Motor neuron (in vitro differentiated cells): Measurements from ENCODE around the gene ZSWIM9. TPM values are rescaled to one million over a fixed set of nuclear protein-coding genes. Genes with fewer than 3 reads are reported as not detected.

Source experiments
- ATAC-seq, 8 experiments: fragments of 200-7000 bp; cut with Tn5 transposase; replicated peaks in 6 of 8; 2 replicates each; pipeline ENCODE4 v1.8.0; 2021; ENCODE audit warnings: mild to moderate bottlenecking in 8 of 8, moderate library complexity in 8 of 8
- H3K27ac ChIP-seq, 2 donors: fragments of 250-450 bp; sonication (Bioruptor Pico); 2 replicates each; pipeline ENCODE4 v1.9.0; 2021; ENCODE audit warnings: antibody characterized with exemption in 2 of 2, mild to moderate bottlenecking in 2 of 2, moderate library complexity in 1 of 2
- H3K4me1 ChIP-seq, 2 donors: fragments of 250-450 bp; sonication (Bioruptor Pico); replicated peaks in 1 of 2; 2 replicates each; pipeline ENCODE4 v1.6.1; 2021; ENCODE audit warnings: antibody characterized with exemption in 2 of 2, mild to moderate bottlenecking in 2 of 2, moderate library complexity in 1 of 2
- H3K4me3 ChIP-seq, 5 donors: fragments of 250-450 bp; sonication (Bioruptor Pico); 2 replicates each; pipeline ENCODE4 v1.9.0; 2021; ENCODE audit warnings: antibody characterized with exemption in 5 of 5, mild to moderate bottlenecking in 5 of 5, moderate library complexity in 4 of 5
- WGBS, 10 experiments: fragments of 450-650 bp; shearing (Covaris generic); methylation state at CpG; one replicate each; pipeline ENCODE4 v1.0.0; 2022; 5-methylcytosine and 5-hydroxymethylcytosine counted together
- in situ Hi-C, 9 experiments: fragments of 400-800 bp; cut with MboI; loops; one replicate each; pipeline ENCODE4 v1.15.0; 2021; ENCODE audit warnings: low sequenced_read_pairs in 9 of 9, low pct_unique_long_range_greater_than_20kb in 2 of 9; ENCODE audit not compliant: unreplicated experiment in 9 of 9
- total RNA-seq, 8 experiments: library from RNA; unstranded; fragments of 300-600 nt; gene quantifications; 2 replicates each; pipeline versions ENCODE4 v1.2.3 to v1.2.4, GENCODE V29; 2022

Gene ZSWIM9
- total RNA-seq, 8 experiments from 2014 or later = 1.1 to 3.9 (median 2.4) TPM

DNA sequence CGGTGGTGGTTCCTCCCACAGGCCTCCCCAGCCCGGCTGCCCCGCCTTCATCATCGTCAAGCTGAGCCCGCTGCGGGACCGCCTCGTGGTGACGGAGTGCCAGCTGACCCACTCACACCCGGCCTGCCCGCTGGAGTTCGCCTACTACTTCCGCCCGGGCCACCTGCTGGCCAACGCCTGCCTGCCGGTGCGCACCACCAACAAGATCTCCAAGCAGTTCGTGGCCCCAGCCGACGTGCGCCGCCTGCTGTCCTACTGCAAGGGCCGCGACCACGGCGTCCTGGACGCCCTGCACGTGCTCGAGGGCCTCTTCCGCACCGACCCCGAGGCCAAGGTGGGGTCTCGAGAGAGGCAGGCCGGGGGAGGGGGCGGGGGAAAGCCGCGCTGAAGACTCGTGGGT, 12.0 kb downstream of the ZSWIM9 start:
- WGBS, 10 experiments = 88 to 97% methylated on average over 3 to 16 of the region's 38 CpGs; no CpG with 5 or more reads in 8 of the 10 experiments
- in situ Hi-C loops = no loop called here
- H3K27ac ChIP-seq = no peak overlapping the region
- no peaks in the 10 kb centered on the region for H3K4me1 ChIP-seq
- no peak overlapping the region for H3K4me3 ChIP-seq
- ATAC-seq = no peak

DNA sequence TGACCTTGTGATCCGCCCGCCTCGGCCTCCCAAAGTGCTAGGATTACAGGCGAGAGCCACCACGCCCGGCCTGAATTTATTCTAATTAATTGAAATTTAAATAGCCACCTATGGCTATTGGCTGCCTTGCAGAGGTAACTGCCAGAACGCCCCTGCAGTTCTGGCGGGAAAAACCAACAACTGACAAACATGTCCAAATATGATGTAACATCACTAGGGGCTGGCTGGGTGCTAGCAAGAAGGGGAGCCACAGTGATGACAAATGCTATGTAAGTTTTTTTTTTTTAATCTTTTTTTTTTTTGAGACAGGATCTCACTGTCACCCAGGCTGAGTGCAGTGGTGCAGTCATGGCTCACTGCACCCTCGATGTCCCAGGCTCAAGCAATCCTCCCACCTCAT, 12.9 kb downstream of the ZSWIM9 start:
- in situ Hi-C loops = no loop called here
- 96 to 100% (median 100%) methylated on average over 1 to 3 of the region's 9 CpGs; no CpG with 5 or more reads in 6 of the 10 experiments for WGBS, 10 experiments
- Histone ChIP-seq H3K4me3 (no peak overlapping the region), H3K27ac (no peak overlapping the region), H3K4me1 (no peaks in the 10 kb centered on the region)
- no peak for ATAC-seq

DNA sequence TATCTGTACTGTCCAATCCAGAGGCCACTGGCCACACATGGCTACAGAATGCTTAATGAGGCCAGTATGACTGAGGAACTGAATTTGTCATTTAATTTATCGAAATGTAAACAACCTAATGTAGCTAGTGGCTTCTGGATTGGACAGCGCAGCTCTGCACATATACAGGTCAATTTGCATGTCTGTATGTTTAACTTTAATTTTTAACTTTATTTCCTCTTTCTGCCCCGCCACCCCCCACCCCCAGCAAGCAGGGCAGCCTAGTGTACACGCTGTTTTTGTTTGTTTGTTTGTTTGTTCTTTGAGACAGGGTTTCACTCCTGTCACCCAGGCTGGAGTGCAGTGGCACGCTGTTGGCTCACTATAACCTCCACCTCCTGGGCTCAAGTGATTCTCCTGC, 15.5 kb downstream of the ZSWIM9 start:
- Histone ChIP-seq H3K4me1 (no peaks in the 10 kb centered on the region), H3K4me3 (no peak overlapping the region), H3K27ac (no peak overlapping the region)
- no peak for ATAC-seq
- WGBS, 10 experiments = 82 to 100% (median 90%) methylated on average over 1 to 3 of the region's 5 CpGs; no CpG with 5 or more reads in 3 of the 10 experiments
- in situ Hi-C loops = no loop called here

DNA sequence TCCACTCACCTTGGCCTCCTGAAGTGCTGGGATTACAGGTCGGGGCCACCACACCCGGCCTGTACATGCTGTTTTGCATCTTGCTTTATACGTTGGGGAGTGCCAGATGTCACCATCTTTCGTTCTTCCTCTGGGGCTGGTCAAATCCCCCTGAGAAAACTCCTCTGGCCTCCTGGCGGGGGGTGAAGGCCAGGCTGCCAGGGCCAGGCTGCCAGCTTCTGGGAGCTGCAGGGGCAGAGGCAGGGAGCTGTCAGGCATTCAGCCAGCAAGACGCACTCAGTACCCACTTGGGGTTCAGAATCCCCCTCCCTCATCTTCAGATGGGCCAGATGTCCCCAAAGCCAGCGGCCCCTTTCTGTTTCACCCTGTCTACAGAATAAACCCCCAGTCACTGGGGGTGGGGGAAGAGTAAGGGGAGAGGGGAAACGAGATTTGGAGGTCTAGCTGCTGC, 16.1 kb downstream of the ZSWIM9 start:
- in situ Hi-C loops = no loop called here
- Histone ChIP-seq H3K4me1 (no peaks in the 10 kb centered on the region), H3K4me3 (no peak overlapping the region), H3K27ac (no peak overlapping the region)
- 84% methylated on average over 3 of the region's 8 CpGs; no CpG with 5 or more reads in 9 of the 10 experiments for WGBS, 10 experiments
- ATAC-seq = no peak

DNA sequence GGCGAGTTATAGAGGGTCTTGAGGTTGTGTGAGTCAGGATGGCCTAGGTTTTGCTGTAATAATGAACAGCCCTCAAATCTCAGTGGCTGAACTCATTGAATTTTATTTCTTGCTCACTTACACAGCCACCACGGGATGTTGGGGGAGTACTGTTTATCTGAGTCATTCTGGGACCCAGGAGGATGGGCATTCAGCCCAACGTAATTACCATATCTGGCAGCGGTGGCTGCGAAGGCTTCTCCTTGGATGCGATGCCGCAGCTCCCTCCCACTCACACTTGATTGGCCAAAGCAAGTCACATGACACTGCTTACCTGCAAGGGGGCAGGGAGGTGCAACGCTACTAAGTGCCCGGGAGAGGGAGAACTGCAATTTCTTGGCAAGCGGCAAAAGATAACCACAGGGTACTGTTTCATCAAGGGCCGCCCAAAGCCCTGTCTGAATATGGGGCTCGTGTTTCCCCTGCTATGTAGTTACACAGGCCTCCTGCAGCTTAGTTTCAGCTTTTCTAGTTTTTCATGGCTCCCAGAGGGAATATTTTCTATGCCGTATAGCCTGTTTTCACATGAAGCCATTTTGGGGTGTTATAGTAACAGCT, 19.9 kb downstream of the ZSWIM9 start:
- peak in 2 of 8 experiments; percentile 27 to 47 for ATAC-seq
- in situ Hi-C loops = no loop called here
- Histone ChIP-seq H3K4me1 (peaks cover 5 to 8% of the 10 kb centered on the region in 2 donors), H3K27ac (no peak overlapping the region), H3K4me3 (no peak overlapping the region)
- WGBS, 10 experiments = 36 to 100% (median 85%) methylated on average over 1 to 11 of the region's 13 CpGs; no CpG with 5 or more reads in 1 of the 10 experiments

DNA sequence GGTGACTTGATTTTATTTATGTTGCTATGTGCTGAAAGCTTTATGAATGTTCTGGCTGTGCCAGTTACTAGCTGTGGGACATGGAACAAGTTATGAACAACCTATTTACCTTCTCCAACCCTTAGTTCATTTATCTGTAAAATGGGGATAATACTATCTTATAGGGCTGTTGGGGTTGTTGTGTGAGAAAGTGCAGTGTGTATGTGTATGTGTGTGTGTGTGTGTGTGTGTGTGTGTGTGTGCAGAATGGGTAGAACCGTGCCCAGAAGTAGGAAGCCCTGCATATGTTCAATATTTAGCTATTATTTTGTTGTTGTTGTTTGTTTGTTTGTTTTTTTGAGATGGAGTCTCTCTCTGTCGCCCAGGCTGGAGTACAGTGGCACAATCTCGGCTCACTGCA, 20.4 kb downstream of the ZSWIM9 start:
- no peak overlapping the region for H3K27ac ChIP-seq
- in situ Hi-C loops = no loop called here
- peaks cover 5 to 8% of the 10 kb centered on the region in 2 donors for H3K4me1 ChIP-seq
- 75 to 100% (median 92%) methylated on average over 1 of the region's 3 CpGs; no CpG with 5 or more reads in 6 of the 10 experiments for WGBS, 10 experiments
- no peak for ATAC-seq
- no peak overlapping the region for H3K4me3 ChIP-seq

DNA sequence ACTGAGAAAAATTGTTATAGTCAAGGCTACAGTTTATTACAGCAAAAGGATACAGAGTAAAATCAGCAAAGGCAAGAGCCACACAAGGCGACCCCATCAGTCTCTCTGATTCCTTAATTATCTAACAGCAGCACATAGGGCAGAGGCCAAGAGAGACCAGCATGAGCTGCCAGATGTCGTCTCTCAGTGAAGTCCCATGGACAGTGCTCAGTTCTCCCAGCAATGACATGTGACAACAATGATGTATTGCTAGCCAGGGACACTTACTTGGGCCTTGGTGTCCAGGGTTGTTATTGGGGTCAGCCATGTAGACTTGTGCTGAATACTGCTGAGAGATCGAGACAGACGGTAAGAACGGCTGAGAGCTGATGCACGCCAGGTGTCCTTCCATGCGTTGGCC, 22.3 kb downstream of the ZSWIM9 start:
- Histone ChIP-seq H3K4me3 (no peak overlapping the region), H3K4me1 (peaks cover 8 to 17% of the 10 kb centered on the region in 2 donors), H3K27ac (peak overlapping the region in 1 of 2 donors; percentile 15)
- 40 to 100% (median 86%) methylated on average over 1 to 5 of the region's 7 CpGs; no CpG with 5 or more reads in 3 of the 10 experiments for WGBS, 10 experiments
- ATAC-seq = peak in 1 of 8 experiments; percentile 42
- in situ Hi-C loops = no loop called here

DNA sequence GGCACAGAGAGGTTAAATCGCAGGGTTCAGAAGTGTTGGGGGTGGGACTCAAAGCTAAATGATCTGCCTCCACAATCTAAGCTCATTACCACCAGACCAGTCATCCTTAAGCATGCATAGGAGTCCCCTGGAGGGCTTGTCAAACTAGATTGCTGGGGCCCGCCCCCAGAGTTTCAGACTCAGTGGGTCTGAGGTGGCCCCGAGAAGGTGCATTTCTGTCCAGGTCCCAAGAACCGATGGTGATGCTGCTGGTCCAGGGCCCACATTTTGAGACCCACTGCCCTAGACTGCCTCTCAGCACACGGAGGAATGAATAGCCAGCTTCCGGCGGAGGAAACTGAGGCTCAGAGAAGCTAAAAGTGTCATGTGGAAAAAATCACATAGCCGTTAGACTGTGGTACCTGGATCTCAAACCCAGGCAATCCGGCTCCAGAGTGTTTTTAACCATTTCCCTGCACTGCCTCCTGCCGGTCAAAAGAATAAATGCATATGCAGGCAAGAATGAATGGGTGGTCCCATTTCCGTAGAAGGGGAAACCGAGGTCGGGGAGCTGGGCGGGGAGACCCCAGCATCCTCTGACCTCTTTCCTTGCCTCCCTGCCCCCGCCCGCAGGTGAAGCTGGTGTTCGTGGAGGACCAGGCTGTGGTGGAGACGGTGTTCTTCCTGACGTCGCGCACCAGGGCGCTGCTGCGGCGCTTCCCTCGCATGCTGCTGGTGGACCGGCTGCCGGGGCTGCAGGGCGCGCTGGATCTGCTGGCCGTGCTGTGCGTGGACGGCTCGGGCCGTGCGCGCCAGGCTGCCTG, 23.8 kb downstream of the ZSWIM9 start:
- no peak overlapping the region for H3K27ac ChIP-seq
- 48 to 100% (median 85%) methylated on average over 1 to 17 of the region's 36 CpGs for WGBS, 10 experiments
- H3K4me3 ChIP-seq = no peak overlapping the region
- in situ Hi-C loops = no loop called here
- H3K4me1 ChIP-seq = peaks cover 8 to 17% of the 10 kb centered on the region in 2 donors
- no peak for ATAC-seq

DNA sequence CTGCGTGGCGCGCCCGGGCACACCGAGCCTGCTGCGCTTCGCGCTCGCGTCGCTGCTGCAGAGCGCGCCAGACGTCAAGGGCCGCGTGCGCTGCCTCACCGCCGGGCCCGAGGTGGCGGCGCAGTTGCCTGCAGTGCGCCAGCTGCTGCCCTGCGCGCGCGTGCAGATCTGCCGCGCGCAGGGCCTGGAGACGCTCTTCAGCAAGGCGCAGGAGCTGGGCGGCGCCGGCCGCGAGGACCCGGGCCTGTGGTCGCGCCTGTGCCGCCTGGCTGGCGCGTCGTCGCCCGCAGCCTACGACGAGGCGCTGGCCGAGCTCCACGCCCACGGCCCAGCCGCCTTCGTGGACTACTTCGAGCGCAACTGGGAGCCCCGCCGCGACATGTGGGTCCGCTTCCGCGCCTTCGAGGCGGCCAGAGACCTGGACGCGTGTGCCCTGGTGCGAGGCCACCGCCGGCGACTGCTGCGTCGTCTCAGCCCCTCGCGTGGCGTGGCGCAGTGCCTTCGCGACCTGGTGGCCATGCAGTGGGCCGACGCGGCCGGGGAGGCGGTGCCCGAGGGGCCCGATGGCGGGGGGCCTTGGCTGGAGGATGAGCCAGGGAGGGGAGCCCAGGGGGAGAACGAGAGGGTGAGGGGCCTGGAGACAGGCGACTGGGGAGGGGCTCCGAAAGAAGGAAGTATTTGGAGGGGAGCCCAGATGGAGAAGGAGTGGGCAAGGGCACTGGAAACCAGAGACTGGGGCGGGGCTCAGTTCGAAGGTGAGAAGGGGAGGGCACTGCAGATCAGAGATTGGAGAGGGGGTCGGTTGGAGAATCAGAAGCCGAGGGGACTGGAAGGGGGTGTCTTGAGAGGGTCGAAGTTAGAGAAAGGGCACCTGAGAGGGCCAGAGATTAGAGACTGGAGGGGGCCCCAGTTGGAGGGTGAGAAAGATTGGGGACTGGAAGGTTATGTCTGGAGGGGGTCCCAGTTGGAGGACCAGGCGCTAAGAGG, 24.7 kb downstream of the ZSWIM9 start:
- peaks cover 8 to 17% of the 10 kb centered on the region in 2 donors for H3K4me1 ChIP-seq
- H3K4me3 ChIP-seq = no peak overlapping the region
- H3K27ac ChIP-seq = no peak overlapping the region
- ATAC-seq = no peak
- in situ Hi-C loops = no loop called here
- WGBS, 10 experiments = 80 to 97% (median 96%) methylated on average over 1 to 40 of the region's 95 CpGs; no CpG with 5 or more reads in 4 of the 10 experiments

DNA sequence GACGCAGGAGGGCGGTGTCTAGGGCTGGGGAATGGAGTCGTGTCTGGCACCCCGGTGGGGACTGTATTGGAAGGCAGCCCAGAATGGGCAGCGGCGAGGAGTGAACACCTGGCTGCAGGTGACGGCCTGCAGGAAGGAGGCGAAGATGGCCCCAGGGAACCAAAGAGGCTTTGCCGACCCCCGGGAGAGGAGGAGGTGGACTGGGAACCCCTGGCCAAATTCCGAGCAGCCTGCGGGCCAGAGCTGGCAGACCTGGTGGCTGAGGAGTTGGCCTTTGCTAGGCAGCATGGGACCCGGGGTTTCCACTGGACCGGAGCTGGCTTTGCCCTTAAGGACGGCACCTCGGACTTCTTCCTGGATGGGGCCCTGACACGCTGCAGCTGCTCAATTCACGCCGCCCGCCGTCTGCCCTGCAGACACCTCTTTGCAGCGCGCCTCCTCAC, 25.9 kb downstream of the ZSWIM9 start:
- Histone ChIP-seq H3K27ac (peak overlapping the region in 1 of 2 donors; percentile 32), H3K4me1 (peaks cover 8 to 17% of the 10 kb centered on the region in 2 donors), H3K4me3 (no peak overlapping the region)
- ATAC-seq = peak in 3 of 8 experiments; percentile 7 to 58 (median 11)
- WGBS, 10 experiments = 92 to 100% methylated on average over 5 to 7 of the region's 23 CpGs; no CpG with 5 or more reads in 8 of the 10 experiments
- in situ Hi-C loops = no loop called here

DNA sequence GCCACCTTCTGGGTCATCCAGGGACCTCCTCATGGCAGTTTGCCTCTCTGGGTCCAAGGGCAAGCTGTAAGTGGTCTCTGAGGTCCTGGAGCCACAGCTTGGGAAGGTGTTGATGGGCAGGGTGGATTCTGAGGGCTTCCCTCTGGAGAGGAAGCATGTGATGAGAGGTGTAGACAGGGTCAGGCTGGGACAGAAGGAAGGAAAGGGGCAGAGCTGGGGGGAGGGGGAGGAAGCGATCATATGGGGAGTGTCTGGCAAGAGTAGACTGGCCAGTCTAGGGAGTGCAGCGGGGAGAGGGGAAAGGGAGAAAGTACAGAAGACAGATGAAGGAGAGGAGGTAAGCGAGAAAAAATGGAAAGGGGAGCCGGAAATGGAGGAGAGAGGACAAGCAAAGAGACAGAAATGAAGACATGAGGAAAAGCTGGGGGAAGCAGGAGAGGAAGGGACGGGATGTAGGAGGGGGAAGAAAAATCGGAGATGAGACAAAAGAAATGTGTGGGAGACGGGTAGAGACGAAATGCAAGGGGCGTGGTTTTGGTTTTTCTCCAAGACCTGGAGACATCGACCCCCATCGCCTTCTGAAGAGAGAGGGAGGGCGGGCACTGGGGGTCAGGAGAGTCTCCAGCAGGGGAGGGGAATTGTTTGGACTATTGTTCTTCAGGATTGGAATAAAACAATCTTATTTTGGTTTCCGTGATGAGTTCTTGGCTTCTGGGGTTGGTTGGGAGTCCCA, 26.6 kb downstream of the ZSWIM9 start:
- no peak overlapping the region for H3K4me3 ChIP-seq
- in situ Hi-C loops = no loop called here
- peaks cover 8 to 17% of the 10 kb centered on the region in 2 donors for H3K4me1 ChIP-seq
- WGBS, 10 experiments = 13 to 86% (median 65%) methylated on average over 2 to 12 of the region's 13 CpGs; no CpG with 5 or more reads in 3 of the 10 experiments
- ATAC-seq = peak in 7 of 8 experiments; percentile 18 to 63 (median 37)
- no peak overlapping the region for H3K27ac ChIP-seq

DNA sequence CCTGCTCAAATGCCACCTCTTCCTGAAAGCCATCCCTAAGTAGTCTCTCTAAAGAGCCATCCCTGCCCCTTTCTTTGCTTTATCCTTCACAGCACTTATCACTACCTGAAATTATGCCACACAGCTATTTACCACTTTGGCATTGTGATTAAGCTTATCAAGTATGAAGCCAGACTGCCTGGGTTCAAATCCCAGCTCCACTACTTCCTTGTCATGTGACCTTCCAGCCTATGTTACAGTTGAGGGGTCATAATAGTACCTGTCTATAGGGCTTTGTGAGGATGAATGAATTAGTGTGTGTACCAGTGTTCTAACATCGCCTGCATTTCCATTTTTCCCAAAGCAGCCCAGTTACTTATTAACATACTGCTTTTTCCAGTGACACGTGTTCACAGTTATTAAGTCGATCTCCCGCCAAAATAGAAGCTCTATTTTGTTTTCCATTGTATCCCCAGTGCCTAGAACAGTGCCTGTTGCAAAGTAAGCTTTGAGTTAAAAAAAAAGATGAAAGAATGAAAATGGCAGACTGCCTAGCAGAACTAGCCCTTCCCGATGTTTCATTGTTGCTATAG, 32.8 kb downstream of the ZSWIM9 start:
- ATAC-seq = no peak
- peak overlapping the region; percentile 0 to 31 for H3K27ac ChIP-seq
- H3K4me3 ChIP-seq = peak overlapping the region; percentile 20 to 44 (median 28)
- in situ Hi-C loops = no loop called here
- peaks cover 5% of the 10 kb centered on the region in 2 donors for H3K4me1 ChIP-seq
- 0 to 40% (median 2%) methylated on average over 1 to 5 of the region's 5 CpGs for WGBS, 10 experiments
